Ovary (tissue), 3 donors: Measurements from ENCODE around the gene LYST.

ENCODE experiments used
- EP300 ChIP-seq: sonication (generic); formaldehyde crosslinking; IDR thresholded peaks from one replicate; pipeline ENCODE4 v1.6.1; 2017; ENCODE audit warnings: antibody characterized with exemption
- POLR2A ChIP-seq: fragments of 450-650 bp; IDR thresholded peaks from one replicate; pipeline ENCODE4 v1.6.1; 2017; ENCODE audit warnings: antibody characterized with exemption, mild to moderate bottlenecking, moderate library complexity
- TF ChIP-seq, protein P1 (sequence below), 3 donors: fragments of 450-650 bp in 2 of 3; fragments of 200-600 bp in 1 of 3; IDR thresholded peaks; one replicate each; pipeline versions ENCODE4 v1.5.1 to v1.8.0; 2016 to 2022; ENCODE audit warnings: antibody characterized with exemption in 3 of 3, mild to moderate bottlenecking in 1 of 3
- donor health status: DM: no; HTN: no; CAD: no.

DNA sequence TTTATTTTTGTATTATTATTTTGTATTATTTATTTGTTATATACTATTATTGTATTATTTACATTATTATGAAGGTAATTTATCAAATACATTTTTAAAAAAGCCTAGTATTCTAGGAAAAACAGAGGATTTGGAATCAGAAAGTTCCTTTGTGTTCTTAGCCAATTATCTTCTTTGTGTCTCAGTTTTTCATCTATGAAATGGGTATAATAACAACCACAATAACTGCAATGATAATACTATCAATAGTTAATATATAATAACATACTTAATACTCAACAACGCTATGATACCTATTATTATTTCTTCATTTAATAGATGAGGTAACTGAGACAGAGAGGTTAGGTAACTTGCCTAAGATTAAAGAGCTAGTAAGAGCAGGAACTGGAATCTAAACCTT lies 136.7 kb downstream of the LYST start:
- TF ChIP-seq, protein P1, sequence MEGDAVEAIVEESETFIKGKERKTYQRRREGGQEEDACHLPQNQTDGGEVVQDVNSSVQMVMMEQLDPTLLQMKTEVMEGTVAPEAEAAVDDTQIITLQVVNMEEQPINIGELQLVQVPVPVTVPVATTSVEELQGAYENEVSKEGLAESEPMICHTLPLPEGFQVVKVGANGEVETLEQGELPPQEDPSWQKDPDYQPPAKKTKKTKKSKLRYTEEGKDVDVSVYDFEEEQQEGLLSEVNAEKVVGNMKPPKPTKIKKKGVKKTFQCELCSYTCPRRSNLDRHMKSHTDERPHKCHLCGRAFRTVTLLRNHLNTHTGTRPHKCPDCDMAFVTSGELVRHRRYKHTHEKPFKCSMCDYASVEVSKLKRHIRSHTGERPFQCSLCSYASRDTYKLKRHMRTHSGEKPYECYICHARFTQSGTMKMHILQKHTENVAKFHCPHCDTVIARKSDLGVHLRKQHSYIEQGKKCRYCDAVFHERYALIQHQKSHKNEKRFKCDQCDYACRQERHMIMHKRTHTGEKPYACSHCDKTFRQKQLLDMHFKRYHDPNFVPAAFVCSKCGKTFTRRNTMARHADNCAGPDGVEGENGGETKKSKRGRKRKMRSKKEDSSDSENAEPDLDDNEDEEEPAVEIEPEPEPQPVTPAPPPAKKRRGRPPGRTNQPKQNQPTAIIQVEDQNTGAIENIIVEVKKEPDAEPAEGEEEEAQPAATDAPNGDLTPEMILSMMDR (IDR thresholded peaks at IDR 0.05) = no peak
- TF ChIP-seq EP300 = no peak
- no peak for TF ChIP-seq POLR2A
